Measurements from ENCODE around the gene KRT76. TPM values are rescaled to one million over a fixed set of nuclear protein-coding genes. Genes with fewer than 3 reads are reported as not detected.

The KRT76 gene
- total RNA-seq, 2 donors from 2014 or later, result not detected

- no peak for DNase-seq
- intact Hi-C loops (cut with DNase I, micrococcal nuclease), result no loop called here
- ATAC-seq, result no peak
Measured at GRCh38 chr12:52788876-52789636, 11.9 kb upstream of the KRT76 start.

DNA sequence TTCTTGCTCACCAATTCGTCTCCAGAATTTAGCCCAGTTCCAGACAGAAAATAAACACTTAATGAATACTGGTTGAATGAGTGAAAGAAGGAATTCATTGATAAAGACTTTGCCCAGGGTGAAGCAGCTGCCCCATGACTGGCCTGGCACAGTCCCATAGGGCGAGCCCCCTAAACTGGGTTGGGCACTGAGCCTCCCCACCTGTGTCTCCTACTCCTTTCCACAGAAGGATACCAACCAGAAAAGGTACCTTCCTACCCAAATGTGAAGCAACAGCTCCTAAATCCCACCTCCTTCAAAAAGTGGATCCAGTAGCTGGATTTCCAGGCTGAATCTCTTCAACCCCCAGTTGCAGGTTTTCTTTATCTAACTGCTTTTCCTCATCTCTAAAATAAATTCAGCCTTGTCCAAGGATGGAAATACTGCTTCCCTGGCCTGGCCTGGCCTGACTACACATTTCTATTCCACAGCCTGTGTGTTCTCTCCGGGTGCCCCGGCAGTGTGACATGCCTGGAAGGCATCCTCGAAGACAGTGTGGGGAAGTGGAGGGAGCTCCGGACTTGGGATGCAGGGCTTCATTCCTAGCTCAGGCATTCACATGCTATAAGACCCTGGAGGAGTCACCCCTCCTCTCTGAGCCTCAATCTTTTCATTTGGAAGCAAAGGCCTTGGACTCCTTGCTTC lies 11.2 kb upstream of the KRT76 start:
- ATAC-seq (no peak), DNase-seq (no peak)
- intact Hi-C loops (cut with DNase I, micrococcal nuclease), result no loop called here

DNA sequence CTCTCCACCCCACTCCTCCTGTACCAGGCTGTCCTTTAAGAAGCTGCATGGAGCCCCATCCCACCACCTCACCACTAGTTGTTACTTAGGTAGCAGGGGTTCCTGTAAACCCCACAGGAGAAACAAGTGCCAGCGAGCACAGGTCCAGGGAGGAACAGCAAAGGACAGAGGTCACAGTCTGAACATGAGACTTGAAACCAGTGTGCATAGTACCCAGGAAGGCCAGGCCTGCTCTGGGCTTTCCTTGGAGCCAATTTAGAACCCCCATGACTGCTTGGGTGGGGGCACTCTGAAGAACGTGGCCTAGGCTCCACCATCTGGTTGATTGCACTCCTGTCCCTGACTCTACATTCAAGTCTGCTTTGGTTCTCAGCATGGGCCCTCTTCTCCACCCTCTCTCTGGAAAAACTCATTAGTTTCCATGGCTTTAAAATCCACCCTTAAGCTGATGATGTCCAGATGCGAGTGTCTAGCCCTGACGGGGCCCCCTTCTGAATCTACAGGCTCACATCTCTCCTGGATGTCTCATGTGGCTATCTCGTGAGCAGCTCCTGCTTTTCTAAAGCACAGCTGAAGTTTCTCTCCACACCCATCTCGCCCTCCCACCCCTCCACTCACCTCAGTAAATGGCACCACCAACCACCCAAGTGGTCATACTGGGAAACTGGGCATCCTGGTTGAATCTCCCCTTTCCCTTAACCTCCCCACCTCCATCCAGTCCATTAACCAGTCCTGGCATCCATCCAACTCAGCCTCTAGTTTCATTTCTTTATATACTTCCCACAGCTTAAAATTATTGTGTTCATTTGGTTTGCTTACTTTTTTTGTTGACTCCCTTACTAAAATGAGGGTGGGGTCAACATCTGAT lies 10.4 kb upstream of the KRT76 start:
- ATAC-seq, result no peak
- no peak for DNase-seq
- intact Hi-C loops (cut with DNase I, micrococcal nuclease), result no loop called here

GRCh38 chr12:52784909-52785308 lies 7.8 kb upstream of the KRT76 start:
- intact Hi-C loops (cut with DNase I, micrococcal nuclease), result no loop called here
- DNase-seq, result no peak
- no peak for ATAC-seq

GRCh38 chr12:52783563-52784316 lies 6.6 kb upstream of the KRT76 start:
- intact Hi-C loops (cut with DNase I, micrococcal nuclease), result no loop called here
- ATAC-seq (no peak), DNase-seq (no peak)

DNA sequence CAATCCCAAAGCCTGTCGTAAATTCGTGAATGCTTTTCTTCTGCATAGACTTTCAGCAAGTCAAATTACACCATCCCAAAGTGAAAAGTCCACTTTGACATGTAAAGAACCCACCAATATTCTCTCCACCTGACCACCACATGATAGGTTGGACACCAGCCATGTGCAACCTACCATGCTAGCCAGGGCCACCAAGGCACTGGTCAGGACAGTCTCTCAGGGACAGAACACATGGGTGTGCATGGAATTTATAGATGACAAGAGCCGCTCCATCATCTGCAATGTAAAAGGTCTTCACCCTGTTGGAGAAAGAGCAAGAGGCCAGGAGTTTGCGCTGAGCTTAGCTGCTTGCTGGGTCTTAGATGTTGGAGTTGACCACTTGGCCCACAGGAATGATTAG lies 5.4 kb upstream of the KRT76 start:
- DNase-seq (no peak), ATAC-seq (no peak)
- intact Hi-C loops (cut with DNase I, micrococcal nuclease), result no loop called here

GRCh38 chr12:52781399-52782082 lies 4.4 kb upstream of the KRT76 start:
- DNase-seq (no peak), ATAC-seq (no peak)
- intact Hi-C loops (cut with DNase I, micrococcal nuclease), result no loop called here

DNA sequence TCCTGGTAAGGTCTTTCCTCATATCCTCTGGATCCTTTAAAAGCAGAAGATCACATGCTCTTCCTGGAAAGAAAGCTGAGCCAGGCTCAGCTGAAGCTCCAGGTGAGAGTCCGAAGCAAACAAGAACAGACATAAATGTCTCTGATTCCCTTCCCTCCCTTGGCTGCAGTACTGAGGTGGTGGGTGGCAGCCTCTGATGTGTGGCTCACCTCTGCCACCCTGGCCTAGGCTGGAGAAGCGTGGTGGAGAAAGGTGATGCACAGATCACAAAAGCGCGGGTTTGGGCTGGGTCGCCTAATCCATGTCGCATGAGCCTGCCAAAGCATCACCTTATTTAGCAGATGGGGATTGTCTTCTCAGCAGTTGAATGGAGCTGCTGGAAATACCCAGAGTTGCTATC lies 2.8 kb upstream of the KRT76 start:
- ATAC-seq (no peak), DNase-seq (no peak)
- intact Hi-C loops (cut with DNase I, micrococcal nuclease), result no loop called here

DNA sequence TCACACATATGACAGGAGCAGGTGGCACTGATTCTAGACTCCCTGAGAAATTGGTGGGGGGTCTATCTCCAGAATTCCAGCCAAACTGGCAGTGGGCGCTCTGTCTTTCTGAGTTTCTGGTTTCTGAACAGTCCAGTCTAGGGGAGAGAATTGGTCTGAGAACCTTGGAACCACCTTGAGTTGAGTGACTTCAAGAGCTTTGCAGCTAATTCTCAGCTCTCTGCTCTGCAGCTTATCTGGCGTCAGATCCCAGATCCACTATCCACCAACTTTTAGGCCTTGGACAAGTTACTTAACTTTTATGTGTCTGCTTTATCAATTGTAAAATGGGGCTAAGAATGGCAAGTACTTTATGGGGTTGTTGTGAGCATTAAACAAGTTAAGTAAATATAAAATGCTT lies 1.7 kb upstream of the KRT76 start:
- intact Hi-C loops (cut with DNase I, micrococcal nuclease), result no loop called here
- DNase-seq (no peak), ATAC-seq (no peak)

GRCh38 chr12:52777566-52777965 lies 421 bp upstream of the KRT76 start:
- intact Hi-C loops (cut with DNase I, micrococcal nuclease), result no loop called here

GRCh38 chr12:52776435-52776834 lies 710 bp downstream of the KRT76 start:
- DNase-seq, result no peak
- no peak for ATAC-seq
- intact Hi-C loops (cut with DNase I, micrococcal nuclease), result no loop called here

More at GRCh38 chr12:52777566-52777965, 421 bp upstream of the KRT76 start:
- ATAC-seq (no peak), DNase-seq (no peak)

DNA sequence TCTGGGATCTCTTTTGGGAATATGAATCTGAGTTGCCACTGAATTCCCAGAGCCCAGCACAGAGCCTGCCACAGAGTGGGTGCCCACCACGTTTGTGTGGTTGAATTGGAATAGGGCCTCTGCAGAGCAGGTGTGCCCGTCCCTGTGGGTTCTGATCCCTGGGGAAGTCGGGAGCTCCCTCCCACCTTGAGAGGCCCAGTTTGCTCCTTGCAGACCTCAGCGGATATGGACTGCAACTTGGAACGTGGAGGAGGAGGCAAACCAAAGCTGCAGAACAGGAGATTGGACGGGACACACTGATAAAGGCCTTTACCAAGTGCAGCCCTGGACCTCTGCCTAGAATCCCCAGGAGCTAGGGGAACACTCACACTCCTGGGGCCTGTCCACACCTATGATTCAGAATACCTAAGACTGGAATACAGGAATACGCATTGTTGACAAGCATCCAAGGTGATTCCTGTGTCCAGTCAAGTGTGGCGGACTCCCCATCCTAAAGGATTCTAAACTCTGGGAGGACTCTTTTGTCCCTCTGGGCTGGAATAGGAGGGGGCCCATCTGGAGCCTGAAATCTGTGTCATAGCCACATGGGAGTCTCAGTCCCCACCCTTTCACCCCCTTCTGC lies 2.4 kb downstream of the KRT76 start:
- no peak for ATAC-seq
- intact Hi-C loops (cut with DNase I, micrococcal nuclease), result no loop called here
- DNase-seq, result no peak

GRCh38 chr12:52772772-52773171 lies 4.4 kb downstream of the KRT76 start:
- DNase-seq (no peak), ATAC-seq (no peak)
- intact Hi-C loops (cut with DNase I, micrococcal nuclease), result no loop called here

- intact Hi-C loops (cut with DNase I, micrococcal nuclease), result no loop called here
- DNase-seq (no peak), ATAC-seq (no peak)
Measured at GRCh38 chr12:52772188-52772587, 5.0 kb downstream of the KRT76 start.

- ATAC-seq (no peak), DNase-seq (no peak)
- intact Hi-C loops (cut with DNase I, micrococcal nuclease), result no loop called here
Measured at GRCh38 chr12:52771505-52771904, 5.6 kb downstream of the KRT76 start.

DNA sequence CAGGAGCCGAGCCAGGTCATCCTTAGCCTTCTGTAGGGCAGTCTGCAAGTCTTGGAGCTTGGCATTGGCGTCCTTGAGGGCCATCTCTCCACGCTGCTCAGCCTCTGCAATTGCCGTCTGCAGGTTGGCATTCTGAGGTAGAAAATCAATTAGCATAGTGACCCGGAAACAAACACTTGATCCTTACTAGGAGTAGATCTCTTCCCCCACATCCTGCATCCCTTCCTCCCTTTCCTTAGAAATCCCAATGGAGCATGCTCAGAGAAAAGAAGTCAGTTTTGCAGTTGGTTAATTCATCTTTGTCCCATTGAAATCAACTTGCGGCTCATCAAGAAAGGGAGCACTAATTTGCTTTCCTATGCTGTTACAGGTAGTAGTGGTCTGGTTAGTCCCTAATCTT lies 6.1 kb downstream of the KRT76 start:
- no peak for DNase-seq
- intact Hi-C loops (cut with DNase I, micrococcal nuclease), result no loop called here
- ATAC-seq, result no peak

DNA sequence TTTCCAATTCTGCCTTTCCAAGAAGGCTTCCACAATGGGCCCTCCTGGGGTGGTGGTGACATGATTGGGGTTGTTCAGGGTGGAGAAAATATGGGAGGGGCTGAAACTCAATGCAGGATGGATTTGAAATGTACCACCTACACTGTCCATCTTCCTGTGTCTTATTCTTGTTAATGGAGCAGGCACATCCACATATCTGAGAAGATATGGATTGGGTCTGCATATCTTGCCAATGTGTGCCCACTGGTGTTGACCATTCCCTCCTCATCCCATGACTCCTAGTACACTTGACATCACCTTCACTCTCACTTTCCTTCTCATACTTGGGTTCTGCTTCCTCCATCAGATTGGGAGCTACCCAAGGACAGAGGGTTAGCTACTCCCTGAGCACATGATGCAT lies 7.2 kb downstream of the KRT76 start:
- DNase-seq, result no peak
- ATAC-seq, result no peak
- intact Hi-C loops (cut with DNase I, micrococcal nuclease), result no loop called here

DNA sequence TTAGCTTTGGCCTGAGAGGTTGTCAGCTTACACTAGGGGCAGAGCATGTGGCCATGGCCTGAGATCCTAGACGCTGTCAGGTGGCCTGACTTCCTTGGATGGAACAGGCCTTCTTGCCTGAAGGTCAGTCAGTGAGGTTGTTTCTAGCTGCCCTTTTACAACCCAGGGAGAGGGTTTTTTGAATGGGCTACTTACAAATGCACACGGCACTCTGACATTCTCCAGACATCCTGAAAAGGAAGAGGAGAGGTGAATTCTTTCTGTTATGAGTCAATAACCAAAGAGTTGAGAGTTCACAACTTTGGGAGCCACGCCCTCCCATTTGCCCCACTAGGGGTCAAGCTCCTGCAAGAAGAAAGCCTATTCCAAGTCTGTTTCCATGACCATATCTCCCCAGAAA lies 7.8 kb downstream of the KRT76 start:
- DNase-seq, result no peak
- no peak for ATAC-seq
- intact Hi-C loops (cut with DNase I, micrococcal nuclease), result no loop called here

Measured in left colon (tissue), 2 donors.